ENCODE results near the gene ACTL6B. TPM values are rescaled to one million over a fixed set of nuclear protein-coding genes. Genes with fewer than 3 reads are reported as not detected.
A peak's percentile ranks its signal among the peaks of the same experiment; 100 is the strongest.

The ACTL6B gene
- total and polyA plus RNA-seq, 2 experiments from 2014 or later: not detected

- H4K20me1 ChIP-seq (ENCODE audit: insufficient read depth, poor library complexity, severe bottlenecking): peaks cover 27% of the 10 kb centered on the region
- H3K4me1 ChIP-seq (ENCODE audit: insufficient read depth): peaks cover 14% of the 10 kb centered on the region
- no peak overlapping the region for H3K4me3 ChIP-seq
- H2AFZ ChIP-seq: no peak overlapping the region
- 92% methylated on average over 25 of the region's 28 CpGs for WGBS (ENCODE audit: low lambda C conversion rate, missing lambda C conversion rate)
- no peak overlapping the region for H3K4me2 ChIP-seq
- DNase-seq (ENCODE audit: low spot score): no peak
- no peaks in the 10 kb centered on the region for H3K9me2 ChIP-seq (replicated peaks; ENCODE audit: insufficient read depth)
- no peaks in the 10 kb centered on the region for H3K27me3 ChIP-seq
- no peaks in the 10 kb centered on the region for H3K36me3 ChIP-seq (replicated peaks; ENCODE audit: insufficient read depth, low read depth)
- peaks cover 18% of the 10 kb centered on the region for H3K79me2 ChIP-seq
- no peak overlapping the region for H3K27ac ChIP-seq
- H3K9me3 ChIP-seq (ENCODE audit: low read depth): no peaks in the 10 kb centered on the region
- TF ChIP-seq EZH2 (IDR thresholded peaks at IDR 0.05; ENCODE audit: borderline replicate concordance): no peak
- TF ChIP-seq EZH2phosphoT487 (IDR thresholded peaks at IDR 0.05; ENCODE audit: low read depth, severe bottlenecking, unreplicated experiment): no peak
- TF ChIP-seq, protein P1, sequence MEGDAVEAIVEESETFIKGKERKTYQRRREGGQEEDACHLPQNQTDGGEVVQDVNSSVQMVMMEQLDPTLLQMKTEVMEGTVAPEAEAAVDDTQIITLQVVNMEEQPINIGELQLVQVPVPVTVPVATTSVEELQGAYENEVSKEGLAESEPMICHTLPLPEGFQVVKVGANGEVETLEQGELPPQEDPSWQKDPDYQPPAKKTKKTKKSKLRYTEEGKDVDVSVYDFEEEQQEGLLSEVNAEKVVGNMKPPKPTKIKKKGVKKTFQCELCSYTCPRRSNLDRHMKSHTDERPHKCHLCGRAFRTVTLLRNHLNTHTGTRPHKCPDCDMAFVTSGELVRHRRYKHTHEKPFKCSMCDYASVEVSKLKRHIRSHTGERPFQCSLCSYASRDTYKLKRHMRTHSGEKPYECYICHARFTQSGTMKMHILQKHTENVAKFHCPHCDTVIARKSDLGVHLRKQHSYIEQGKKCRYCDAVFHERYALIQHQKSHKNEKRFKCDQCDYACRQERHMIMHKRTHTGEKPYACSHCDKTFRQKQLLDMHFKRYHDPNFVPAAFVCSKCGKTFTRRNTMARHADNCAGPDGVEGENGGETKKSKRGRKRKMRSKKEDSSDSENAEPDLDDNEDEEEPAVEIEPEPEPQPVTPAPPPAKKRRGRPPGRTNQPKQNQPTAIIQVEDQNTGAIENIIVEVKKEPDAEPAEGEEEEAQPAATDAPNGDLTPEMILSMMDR (IDR thresholded peaks at IDR 0.05; ENCODE audit: poor library complexity): no peak
These were observed 26.9 kb upstream of the ACTL6B start for GRCh38 chr7:100682991-100683658.

- Histone ChIP-seq H3K4me1 (ENCODE audit: insufficient read depth) (peaks cover 14% of the 10 kb centered on the region), H3K27ac (no peak overlapping the region), H3K36me3 (replicated peaks; ENCODE audit: insufficient read depth, low read depth) (no peaks in the 10 kb centered on the region), H3K9me2 (replicated peaks; ENCODE audit: insufficient read depth) (no peaks in the 10 kb centered on the region), H3K4me2 (no peak overlapping the region), H3K79me2 (peaks cover 16% of the 10 kb centered on the region), H2AFZ (no peak overlapping the region), H3K4me3 (no peak overlapping the region), H3K9me3 (ENCODE audit: low read depth) (no peaks in the 10 kb centered on the region), H3K27me3 (no peaks in the 10 kb centered on the region), H4K20me1 (ENCODE audit: insufficient read depth, poor library complexity, severe bottlenecking) (peaks cover 27% of the 10 kb centered on the region)
- WGBS (ENCODE audit: low lambda C conversion rate, missing lambda C conversion rate): 87% methylated on average over 18 of the region's 25 CpGs
- peak; percentile 8 for DNase-seq (ENCODE audit: low spot score)
- TF ChIP-seq EZH2phosphoT487 (IDR thresholded peaks at IDR 0.05; ENCODE audit: low read depth, severe bottlenecking, unreplicated experiment) (no peak), EZH2 (IDR thresholded peaks at IDR 0.05; ENCODE audit: borderline replicate concordance) (no peak)
- TF ChIP-seq, protein P1 (IDR thresholded peaks at IDR 0.05; ENCODE audit: poor library complexity): no peak
These were observed 26.0 kb upstream of the ACTL6B start for GRCh38 chr7:100682228-100682741.

DNA sequence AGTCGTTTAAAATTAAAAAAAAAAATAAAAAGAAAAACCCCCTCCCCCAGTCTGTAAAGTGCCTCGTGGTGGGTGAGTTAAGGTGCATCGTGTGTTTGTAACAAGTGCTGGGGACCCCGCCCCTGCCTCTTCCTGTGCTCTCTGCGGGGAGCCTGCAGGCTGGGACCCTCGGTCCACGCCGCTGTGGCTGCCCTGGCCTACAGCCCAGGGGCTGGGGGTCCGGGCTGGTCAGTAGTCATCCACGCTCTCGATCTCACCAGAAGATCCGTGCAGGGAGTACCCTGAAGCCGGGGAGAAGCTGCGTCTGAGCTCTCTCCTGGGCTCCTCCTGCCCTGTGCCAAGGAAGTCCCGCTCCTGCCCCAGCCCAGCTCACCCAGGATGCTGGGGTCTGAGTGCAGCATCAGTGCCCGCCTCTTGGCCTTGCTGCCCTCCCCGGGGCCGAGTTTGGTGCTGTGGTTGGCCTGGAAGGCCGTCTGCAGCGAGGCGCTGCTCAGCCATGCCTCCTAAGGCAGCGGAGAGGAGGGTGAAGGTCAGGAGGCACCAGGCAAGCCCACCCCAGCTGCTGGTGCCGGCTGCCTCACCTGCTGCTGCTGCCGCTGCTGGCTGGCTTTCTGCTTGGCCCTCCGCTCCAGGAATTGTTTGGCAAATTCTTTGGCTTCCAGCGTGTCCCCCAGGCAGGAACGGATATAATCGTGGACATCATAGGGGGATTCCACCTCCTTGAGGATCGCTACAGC is 25.4 kb upstream of the ACTL6B start:
- Histone ChIP-seq H3K4me2 (no peak overlapping the region), H4K20me1 (ENCODE audit: insufficient read depth, poor library complexity, severe bottlenecking) (peaks cover 31% of the 10 kb centered on the region), H3K27ac (no peak overlapping the region), H3K27me3 (no peaks in the 10 kb centered on the region), H3K79me2 (peaks cover 20% of the 10 kb centered on the region), H3K36me3 (replicated peaks; ENCODE audit: insufficient read depth, low read depth) (no peaks in the 10 kb centered on the region), H3K4me3 (no peak overlapping the region), H3K4me1 (ENCODE audit: insufficient read depth) (peaks cover 14% of the 10 kb centered on the region), H2AFZ (no peak overlapping the region), H3K9me2 (replicated peaks; ENCODE audit: insufficient read depth) (no peaks in the 10 kb centered on the region), H3K9me3 (ENCODE audit: low read depth) (no peaks in the 10 kb centered on the region)
- WGBS (ENCODE audit: low lambda C conversion rate, missing lambda C conversion rate): 92% methylated on average over 29 of the region's 29 CpGs
- TF ChIP-seq, protein P1 (IDR thresholded peaks at IDR 0.05; ENCODE audit: poor library complexity): no peak
- TF ChIP-seq EZH2phosphoT487 (IDR thresholded peaks at IDR 0.05; ENCODE audit: low read depth, severe bottlenecking, unreplicated experiment): no peak
- TF ChIP-seq EZH2 (IDR thresholded peaks at IDR 0.05; ENCODE audit: borderline replicate concordance): no peak
- no peak for DNase-seq (ENCODE audit: low spot score)

Measured in hepatocyte (in vitro differentiated cells).